Fibroblast of skin of left biceps (primary cell): ENCODE measurements around the gene PRDX5.
"Not testable (repeated sequence)": the region's sequence is repeated elsewhere in the genome, so short reads cannot be mapped to it uniquely, and the experiment has no call there.

Source experiments
- DNase-seq, 2 experiments: peaks; one replicate each; pipeline ENCODE4 v3.0.0-alpha.2; 2013; ENCODE audit warnings: low read depth in 2 of 2

Gene PRDX5

DNA sequence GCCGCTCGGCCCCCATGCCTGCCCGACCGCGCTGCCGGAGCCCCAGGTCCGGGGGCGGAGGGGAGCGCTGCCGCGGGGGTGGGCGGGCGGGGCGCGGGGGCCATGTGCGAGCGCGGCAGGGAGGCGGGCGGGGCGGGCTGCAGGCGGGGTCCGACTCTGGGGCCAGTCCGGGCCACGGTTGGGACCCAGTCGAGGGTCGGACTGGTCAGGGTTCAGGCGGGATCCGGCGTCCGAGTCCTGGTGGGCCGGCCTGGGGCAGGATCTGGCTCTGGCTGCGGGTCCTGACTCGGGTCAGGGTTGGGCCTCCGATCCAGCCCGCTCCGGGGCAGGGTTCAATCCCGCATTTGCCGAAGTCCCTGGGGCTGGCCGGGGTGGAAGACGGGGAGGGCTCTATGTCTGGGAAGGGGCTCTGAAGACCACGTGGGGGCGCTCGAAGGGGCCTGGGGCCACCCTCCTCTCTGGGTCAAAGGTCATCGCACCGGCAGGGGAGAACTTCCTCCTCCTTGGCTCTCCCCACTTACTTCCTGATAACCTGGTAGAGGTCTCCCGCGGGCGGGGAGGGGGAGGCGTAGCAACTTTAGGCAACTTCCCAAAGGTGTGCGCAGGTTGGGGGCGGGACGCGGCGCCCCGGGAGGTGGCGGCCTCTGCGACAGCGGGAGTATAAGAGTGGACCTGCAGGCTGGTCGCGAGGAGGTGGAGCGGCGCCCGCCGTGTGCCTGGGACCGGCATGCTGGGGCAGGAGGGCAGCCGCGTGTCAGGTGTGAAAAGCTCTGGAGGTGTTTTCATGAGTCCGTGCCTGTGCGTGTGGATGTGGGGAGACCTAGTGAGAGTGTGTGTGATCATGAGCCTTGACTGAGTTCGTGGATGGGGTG lies 12.0 kb upstream of the PRDX5 start:
- DNase-seq = no peak

GRCh38 chr11:64306563-64306875 lies 11.4 kb upstream of the PRDX5 start:
- DNase-seq = no peak

DNA sequence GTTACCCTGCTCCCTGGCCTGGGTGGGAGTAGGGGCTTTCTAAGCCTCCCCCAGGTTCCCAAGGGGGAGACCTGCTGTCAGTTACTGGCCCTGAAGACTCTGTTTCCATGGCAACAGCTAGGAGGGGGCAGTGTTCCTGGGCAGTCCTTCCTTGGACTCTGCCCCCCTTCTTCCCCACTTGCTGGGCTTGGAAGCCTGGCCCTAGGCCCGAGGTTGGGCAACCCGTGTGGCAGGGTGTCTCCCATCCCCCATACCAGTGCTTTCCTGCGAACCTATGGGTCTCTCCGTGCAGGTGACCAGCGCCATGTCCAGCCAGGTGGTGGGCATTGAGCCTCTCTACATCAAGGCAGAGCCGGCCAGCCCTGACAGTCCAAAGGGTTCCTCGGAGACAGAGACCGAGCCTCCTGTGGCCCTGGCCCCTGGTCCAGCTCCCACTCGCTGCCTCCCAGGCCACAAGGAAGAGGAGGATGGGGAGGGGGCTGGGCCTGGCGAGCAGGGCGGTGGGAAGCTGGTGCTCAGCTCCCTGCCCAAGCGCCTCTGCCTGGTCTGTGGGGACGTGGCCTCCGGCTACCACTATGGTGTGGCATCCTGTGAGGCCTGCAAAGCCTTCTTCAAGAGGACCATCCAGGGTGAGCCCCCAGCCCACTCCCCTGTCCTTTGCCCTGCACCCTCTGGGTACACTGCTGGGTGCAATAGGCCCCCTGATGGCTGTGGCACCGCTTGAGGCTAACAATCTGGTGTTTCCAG lies 10.9 kb upstream of the PRDX5 start:
- no peak for DNase-seq

GRCh38 chr11:64307795-64308194 lies 10.1 kb upstream of the PRDX5 start:
- not testable (repeated sequence) for DNase-seq

GRCh38 chr11:64312947-64313346 lies 5.0 kb upstream of the PRDX5 start:
- no peak for DNase-seq

GRCh38 chr11:64313491-64314145 lies 4.3 kb upstream of the PRDX5 start:
- no peak for DNase-seq

DNA sequence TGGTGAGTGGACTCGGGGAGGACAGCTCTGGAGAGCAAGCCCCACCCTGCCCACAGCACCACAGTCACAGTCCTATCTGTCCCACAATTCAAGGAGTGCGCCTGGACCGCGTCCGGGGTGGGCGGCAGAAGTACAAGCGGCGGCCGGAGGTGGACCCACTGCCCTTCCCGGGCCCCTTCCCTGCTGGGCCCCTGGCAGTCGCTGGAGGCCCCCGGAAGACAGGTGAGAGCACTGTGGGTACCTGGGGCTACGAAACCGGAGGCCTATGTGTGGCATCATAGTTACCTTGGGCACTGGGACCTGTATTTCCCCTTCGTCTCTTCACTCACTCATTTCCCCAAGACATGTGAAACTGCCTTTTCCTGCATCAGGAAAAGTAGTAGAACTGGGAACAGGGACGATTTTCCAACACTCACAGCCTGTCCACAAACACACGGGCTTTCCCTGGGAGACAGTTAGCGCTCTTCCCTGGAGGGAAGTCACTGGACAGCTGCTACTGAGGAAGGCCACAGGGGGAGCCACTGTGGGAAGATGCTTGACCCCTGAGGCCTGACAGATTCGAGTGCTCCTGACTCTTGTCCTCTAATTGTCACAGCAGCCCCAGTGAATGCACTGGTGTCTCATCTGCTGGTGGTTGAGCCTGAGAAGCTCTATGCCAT lies 3.6 kb upstream of the PRDX5 start:
- DNase-seq = no peak

DNA sequence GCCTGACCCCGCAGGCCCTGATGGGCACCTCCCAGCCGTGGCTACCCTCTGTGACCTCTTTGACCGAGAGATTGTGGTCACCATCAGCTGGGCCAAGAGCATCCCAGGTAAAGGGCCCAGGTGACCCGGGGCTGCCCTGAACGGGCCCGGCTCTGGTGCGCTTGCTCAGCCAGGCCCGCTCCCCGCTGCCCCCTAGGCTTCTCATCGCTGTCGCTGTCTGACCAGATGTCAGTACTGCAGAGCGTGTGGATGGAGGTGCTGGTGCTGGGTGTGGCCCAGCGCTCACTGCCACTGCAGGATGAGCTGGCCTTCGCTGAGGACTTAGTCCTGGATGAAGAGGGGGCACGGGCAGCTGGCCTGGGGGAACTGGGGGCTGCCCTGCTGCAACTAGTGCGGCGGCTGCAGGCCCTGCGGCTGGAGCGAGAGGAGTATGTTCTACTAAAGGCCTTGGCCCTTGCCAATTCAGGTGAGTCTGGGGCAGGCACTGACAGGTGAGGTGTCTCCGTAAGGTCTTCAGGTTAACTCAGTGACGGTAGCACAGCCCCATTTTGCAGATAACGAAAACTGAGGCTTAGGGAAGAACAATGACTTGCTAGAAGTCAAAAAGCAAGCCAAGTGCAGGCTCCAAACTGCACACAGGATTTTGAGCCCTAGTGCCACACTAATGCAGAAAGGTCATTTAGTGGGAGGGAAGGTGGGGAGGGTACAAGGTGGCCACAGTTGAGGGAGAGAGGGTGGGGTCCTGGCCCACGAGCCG lies 2.9 kb upstream of the PRDX5 start:
- no peak for DNase-seq

- not testable (repeated sequence) for DNase-seq
Observed at GRCh38 chr11:64315667-64316526, 2.0 kb upstream of the PRDX5 start.

DNA sequence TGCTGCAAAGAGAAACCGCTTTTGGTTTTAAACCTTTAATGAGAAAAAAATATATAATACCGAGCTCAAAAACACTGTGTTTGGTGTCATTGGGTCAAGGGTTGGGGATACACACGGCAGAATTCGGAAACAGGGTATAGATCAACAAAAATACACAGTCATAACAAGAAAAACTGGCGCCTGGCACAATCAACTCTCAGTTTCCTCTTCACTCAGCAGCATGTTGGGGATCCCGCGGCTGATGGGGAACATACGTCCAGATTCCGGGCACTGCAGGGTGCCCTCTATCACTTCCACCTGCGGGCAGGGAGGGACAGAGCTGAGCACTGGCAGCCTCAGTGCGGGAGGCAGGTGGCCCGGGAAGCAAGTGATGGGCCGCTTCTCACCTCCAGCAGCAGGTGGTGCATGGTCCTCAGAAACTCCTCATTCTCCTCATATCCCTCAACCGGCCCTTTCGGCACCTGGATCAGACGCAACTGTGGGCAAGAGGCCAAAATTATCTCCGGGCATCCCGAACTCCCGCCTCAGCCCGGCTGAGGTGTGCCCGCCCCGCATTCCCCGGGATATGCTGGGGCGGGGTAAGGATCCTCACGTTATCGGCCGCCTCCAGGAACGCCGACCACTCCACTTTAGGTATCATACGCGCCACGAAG lies 1.1 kb upstream of the PRDX5 start:
- DNase-seq = no peak

DNA sequence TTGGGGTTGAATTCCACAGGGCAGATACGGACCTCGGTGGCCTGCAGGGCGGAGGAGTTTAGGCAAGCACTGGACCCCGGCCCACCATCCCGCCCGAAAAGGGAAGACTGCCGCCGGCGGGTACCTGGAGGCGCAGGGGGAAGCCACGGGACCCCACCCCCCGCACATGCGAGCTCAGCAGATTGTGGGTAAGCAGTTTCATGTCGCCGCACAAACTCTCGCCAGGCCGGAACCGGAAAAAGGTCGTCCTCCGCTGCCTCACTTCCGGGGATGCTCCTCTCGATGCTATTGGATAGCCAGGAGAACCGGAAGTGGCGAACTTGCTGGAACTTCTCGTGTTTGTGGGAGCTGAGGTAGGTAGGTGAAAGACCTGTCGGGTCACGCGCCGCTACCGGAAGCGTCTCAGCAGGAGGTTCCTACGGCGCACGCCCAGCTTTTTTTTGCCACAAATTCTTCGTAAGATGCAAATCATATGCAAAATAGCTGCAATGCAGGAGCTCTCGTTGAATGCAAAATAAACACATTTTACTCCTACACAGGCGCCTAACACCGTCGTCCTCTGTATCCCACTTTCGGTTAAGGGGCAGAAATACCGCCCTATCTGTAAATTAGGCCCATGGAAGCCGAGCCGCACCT lies 478 bp upstream of the PRDX5 start, which contains the start of gene TRMT112:
TSS of gene TRMT112 (minus strand) at position 235 of the 636 bp plus-strand sequence. CDS start at position 202, 33 bp downstream.
- DNase-seq = peak; percentile 87 to 88

GRCh38 chr11:64318766-64319761 lies 1.1 kb downstream of the PRDX5 start:
- DNase-seq = no peak

DNA sequence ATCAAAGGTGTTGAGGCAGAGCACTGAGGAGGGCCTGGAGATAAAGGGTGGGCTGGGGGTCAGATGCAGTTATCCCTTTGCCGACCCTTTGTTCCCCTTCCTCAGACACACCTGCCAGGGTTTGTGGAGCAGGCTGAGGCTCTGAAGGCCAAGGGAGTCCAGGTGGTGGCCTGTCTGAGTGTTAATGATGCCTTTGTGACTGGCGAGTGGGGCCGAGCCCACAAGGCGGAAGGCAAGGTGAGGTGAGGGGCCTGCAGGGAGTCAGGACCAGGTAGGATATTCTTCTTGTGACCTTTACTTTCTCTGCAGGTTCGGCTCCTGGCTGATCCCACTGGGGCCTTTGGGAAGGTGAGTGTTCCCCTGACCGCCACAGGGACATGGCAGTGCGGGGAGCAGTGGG lies 2.6 kb downstream of the PRDX5 start:
- DNase-seq = no peak

- DNase-seq = no peak
Observed at GRCh38 chr11:64321026-64321425, 3.1 kb downstream of the PRDX5 start.

GRCh38 chr11:64321533-64321932 lies 3.6 kb downstream of the PRDX5 start:
- no peak for DNase-seq

GRCh38 chr11:64322925-64323260 lies 5.0 kb downstream of the PRDX5 start:
- DNase-seq = no peak

DNA sequence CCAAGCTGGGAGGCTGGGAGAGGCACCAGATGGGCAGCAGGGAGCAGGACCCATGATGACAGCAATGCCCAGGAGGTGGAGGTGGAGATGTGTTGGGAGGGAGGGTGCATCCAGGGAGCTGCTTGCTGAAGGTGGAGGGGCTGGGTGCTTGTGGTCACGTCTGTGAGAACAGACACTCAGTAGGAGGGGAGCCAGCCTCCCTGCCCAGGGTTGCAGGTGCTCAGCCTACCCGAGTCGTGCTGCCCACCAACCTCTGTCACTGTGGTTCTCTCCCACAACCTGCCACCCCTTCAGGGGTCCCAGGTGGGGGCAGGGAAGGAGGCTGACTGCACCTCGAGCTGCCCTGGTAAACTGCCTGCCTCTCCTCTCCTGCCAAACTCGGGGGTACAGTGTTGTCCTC lies 5.5 kb downstream of the PRDX5 start:
- DNase-seq = no peak

- not testable (repeated sequence) for DNase-seq
Observed at GRCh38 chr11:64323984-64324383, 6.1 kb downstream of the PRDX5 start.
